HepG2 (cell line): ENCODE results near the gene LHX1. TPM values are rescaled to one million over a fixed set of nuclear protein-coding genes. Genes with fewer than 3 reads are reported as not detected.

Source experiments
- ATAC-seq: fragments of 200-7000 bp; cut with Tn5 transposase; 3 replicates; pipeline ENCODE4 v1.9.1; 2020; ENCODE audit warnings: mild to moderate bottlenecking, moderate library complexity
- BruUV-seq: library from RNA; stranded (reverse); fragments of 400-500 nt; replicated peaks from 2 replicates; lab custom pipeline; 2021; lab: Mats Ljungman, UMichigan
- CTCF ChIA-PET: fragments of 300-600 bp; formaldehyde crosslinking; extraction: SDS; loops from one replicate; lab custom pipeline; 2021; ENCODE audit warnings: low total read pairs, inconsistent platforms, low intra/inter-chr PET ratio; lab: Yijun Ruan, JAX
- POLR2A ChIA-PET: fragments of 350-600 bp; sonication (Branson Sonifier 250); formaldehyde crosslinking; loops from one replicate; lab custom pipeline; 2020; ENCODE audit warnings: antibody characterized with exemption, inconsistent platforms; lab: Yijun Ruan, JAX
- DNase-seq: peaks from one replicate; pipeline ENCODE4 v3.0.0-alpha.2; 2015; ENCODE audit warnings: low spot score
- FAIRE-seq: peaks from 3 replicates; lab custom pipeline; 2011; peaks lifted over from hg19 to GRCh38; lab: Jason Lieb, UNC
- H2AFZ ChIP-seq: one replicate; pipeline ENCODE4 v1.6.1; 2011; ENCODE audit warnings: low read length, inconsistent platforms
- H3K27ac ChIP-seq: fragments of 300-600 bp; 3 replicates; pipeline ENCODE4 v1.8.0; 2011; ENCODE audit warnings: mixed run types, mild to moderate bottlenecking, mixed read lengths, low read length, inconsistent platforms; ENCODE audit not compliant: insufficient read depth; ENCODE audit errors: extremely low read length
- H3K27me3 ChIP-seq, 2 experiments: fragments of 200-600 bp in 1 of 2; 2 replicates in 1 of 2; 3 replicates in 1 of 2; pipeline versions ENCODE4 v1.6.0 to v1.8.0; 2011; ENCODE audit warnings: low read length in 2 of 2, mild to moderate bottlenecking in 2 of 2, moderate library complexity in 2 of 2, inconsistent platforms in 1 of 2; ENCODE audit not compliant: insufficient read depth in 2 of 2, control insufficient read depth in 1 of 2
- H3K36me3 ChIP-seq, 2 experiments: fragments of 200-600 bp in 1 of 2; replicated peaks in 1 of 2; 2 replicates in 1 of 2; 3 replicates in 1 of 2; pipeline versions ENCODE4 v1.5.1 to v1.8.0; 2011; ENCODE audit warnings: low read length in 2 of 2, inconsistent platforms in 1 of 2; ENCODE audit not compliant: insufficient read depth in 2 of 2, control insufficient read depth in 1 of 2
- H3K4me1 ChIP-seq: 2 replicates; pipeline ENCODE4 v1.5.1; 2012; ENCODE audit warnings: low read length, inconsistent platforms; ENCODE audit not compliant: insufficient read depth
- H3K4me2 ChIP-seq: 2 replicates; pipeline ENCODE4 v1.6.0; 2011; ENCODE audit warnings: low read depth, low read length, inconsistent platforms
- H3K4me3 ChIP-seq, 3 experiments: fragments of 200-600 bp in 1 of 3; sonication (generic), shearing (Covaris generic) in 1 of 3; replicated peaks in 1 of 3; 2 replicates each; pipeline ENCODE4 v1.5.1; 2011 to 2016; ENCODE audit warnings: low read length in 3 of 3, inconsistent platforms in 2 of 3, low read depth in 2 of 3, mild to moderate bottlenecking in 2 of 3, control low read depth in 1 of 3, mixed read lengths in 1 of 3; ENCODE audit not compliant: insufficient read depth in 1 of 3
- H3K79me2 ChIP-seq: one replicate; pipeline ENCODE4 v1.6.1; 2011; ENCODE audit warnings: low read length, inconsistent platforms; ENCODE audit not compliant: insufficient read depth
- H3K9ac ChIP-seq: 2 replicates; pipeline ENCODE4 v1.6.0; 2011; ENCODE audit warnings: mild to moderate bottlenecking, low read depth, low read length, inconsistent platforms; ENCODE audit not compliant: insufficient read depth
- H3K9me3 ChIP-seq: 2 replicates; pipeline ENCODE4 v1.5.1; 2012; ENCODE audit warnings: mild to moderate bottlenecking, low read length
- H4K20me1 ChIP-seq: 2 replicates; pipeline ENCODE4 v1.6.0; 2011; ENCODE audit warnings: inconsistent platforms, mild to moderate bottlenecking, low read length, moderate library complexity; ENCODE audit not compliant: insufficient read depth
- LCORL ChIP-seq, 2 experiments: fragments of 450-650 bp in 1 of 2; sonication (generic) in 1 of 2; formaldehyde crosslinking in 1 of 2; IDR thresholded peaks; 2 replicates each; pipeline versions ENCODE4 v1.5.0 to v1.6.1; 2017 to 2020; ENCODE audit warnings: antibody characterized with exemption in 1 of 2, missing genetic modification reagents in 1 of 2
- RBAK ChIP-seq: sonication (generic); formaldehyde crosslinking; IDR thresholded peaks from 2 replicates; pipeline ENCODE4 v1.5.1; 2020; ENCODE audit warnings: mild to moderate bottlenecking, missing genetic modification reagents
- ZNF773 ChIP-seq: sonication (generic); formaldehyde crosslinking; IDR thresholded peaks from 2 replicates; pipeline ENCODE4 v1.4.0; 2020; ENCODE audit warnings: missing genetic modification reagents, borderline replicate concordance
- in situ Hi-C: cut with HindIII; loops from 2 replicates; pipeline ENCODE4 v1.10.0; 2017; ENCODE audit warnings: low pct_unique_long_range_greater_than_20kb; ENCODE audit not compliant: extremely low pct_ligation_motif_present
- intact Hi-C: fragments of 100-400 bp; cut with micrococcal nuclease; formaldehyde crosslinking; loops from one replicate; pipeline ENCODE4 v1.10.0; 2022; ENCODE audit not compliant: unreplicated experiment
- polyA plus RNA-seq, 8 experiments: library from polyadenylated mRNA; depleted of rRNA in 3 of 8; stranded (reverse) in 7 of 8; unstranded in 1 of 8; fragments of >200 nt; fragmentation: Illumina TruSeq in 4 of 8; extraction: Trizol in 4 of 8; gene quantifications; 2 replicates each; pipeline versions ENCODE4 v1.2.1 to v1.2.3, GENCODE V29; 2011 to 2016; ENCODE audit warnings: low read depth in 4 of 8, missing spikeins in 1 of 8, mixed read lengths in 1 of 8; ENCODE audit not compliant: insufficient read depth in 1 of 8
- total RNA-seq, 5 experiments: library from RNA; depleted of rRNA; stranded (reverse); fragments of >200 nt; fragmentation: Illumina TruSeq; extraction: Trizol; gene quantifications; 2 replicates each; pipeline ENCODE4 v1.2.3, GENCODE V29; 2016; ENCODE audit warnings: low read depth in 1 of 5
- TF ChIP-seq, protein P1 (sequence below): sonication (generic); formaldehyde crosslinking; IDR thresholded peaks from 2 replicates; pipeline ENCODE4 v1.5.0; 2020; ENCODE audit warnings: mild to moderate bottlenecking, missing genetic modification reagents, borderline replicate concordance

Gene LHX1
- total and polyA plus RNA-seq, 2 of the 13 experiments (the other 11 are each of a cell fraction or from before 2014, with no cell fraction given): not detected

- ChIA-PET POLR2A (interaction anchor here (1.4 kb wide), 1 partner anchor 27 kb away, joined by 3 read pairs; the partner anchor contains the start of gene AATF), CTCF (no interaction called here)
- TF ChIP-seq LCORL (IDR thresholded peaks at IDR 0.05): no peak
- TF ChIP-seq LCORL (CRISPR knock-in tag; IDR thresholded peaks at IDR 0.05): no peak
- TF ChIP-seq, protein P1, sequence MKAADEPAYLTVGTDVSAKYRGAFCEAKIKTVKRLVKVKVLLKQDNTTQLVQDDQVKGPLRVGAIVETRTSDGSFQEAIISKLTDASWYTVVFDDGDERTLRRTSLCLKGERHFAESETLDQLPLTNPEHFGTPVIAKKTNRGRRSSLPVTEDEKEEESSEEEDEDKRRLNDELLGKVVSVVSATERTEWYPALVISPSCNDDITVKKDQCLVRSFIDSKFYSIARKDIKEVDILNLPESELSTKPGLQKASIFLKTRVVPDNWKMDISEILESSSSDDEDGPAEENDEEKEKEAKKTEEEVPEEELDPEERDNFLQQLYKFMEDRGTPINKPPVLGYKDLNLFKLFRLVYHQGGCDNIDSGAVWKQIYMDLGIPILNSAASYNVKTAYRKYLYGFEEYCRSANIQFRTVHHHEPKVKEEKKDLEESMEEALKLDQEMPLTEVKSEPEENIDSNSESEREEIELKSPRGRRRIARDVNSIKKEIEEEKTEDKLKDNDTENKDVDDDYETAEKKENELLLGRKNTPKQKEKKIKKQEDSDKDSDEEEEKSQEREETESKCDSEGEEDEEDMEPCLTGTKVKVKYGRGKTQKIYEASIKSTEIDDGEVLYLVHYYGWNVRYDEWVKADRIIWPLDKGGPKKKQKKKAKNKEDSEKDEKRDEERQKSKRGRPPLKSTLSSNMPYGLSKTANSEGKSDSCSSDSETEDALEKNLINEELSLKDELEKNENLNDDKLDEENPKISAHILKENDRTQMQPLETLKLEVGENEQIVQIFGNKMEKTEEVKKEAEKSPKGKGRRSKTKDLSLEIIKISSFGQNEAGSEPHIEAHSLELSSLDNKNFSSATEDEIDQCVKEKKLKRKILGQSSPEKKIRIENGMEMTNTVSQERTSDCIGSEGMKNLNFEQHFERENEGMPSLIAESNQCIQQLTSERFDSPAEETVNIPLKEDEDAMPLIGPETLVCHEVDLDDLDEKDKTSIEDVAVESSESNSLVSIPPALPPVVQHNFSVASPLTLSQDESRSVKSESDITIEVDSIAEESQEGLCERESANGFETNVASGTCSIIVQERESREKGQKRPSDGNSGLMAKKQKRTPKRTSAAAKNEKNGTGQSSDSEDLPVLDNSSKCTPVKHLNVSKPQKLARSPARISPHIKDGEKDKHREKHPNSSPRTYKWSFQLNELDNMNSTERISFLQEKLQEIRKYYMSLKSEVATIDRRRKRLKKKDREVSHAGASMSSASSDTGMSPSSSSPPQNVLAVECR: no peak
- TF ChIP-seq ZNF773 (CRISPR knock-in tag): no peak
- no peak for TF ChIP-seq RBAK
- intact Hi-C loops (no loop called here), in situ Hi-C loops (no loop called here)
- no peaks in the 10 kb centered on the region for H4K20me1 ChIP-seq
- no peak overlapping the region for H3K4me3 ChIP-seq
- no peaks in the 10 kb centered on the region for H3K79me2 ChIP-seq
- no peak overlapping the region for H3K9ac ChIP-seq
- ATAC-seq (no peak), DNase-seq (no peak), FAIRE-seq (no peak)
- no TSS peak for BruUV-seq
- H3K36me3 ChIP-seq: no peaks in the 10 kb centered on the region
- peaks cover 32% of the 10 kb centered on the region for H3K4me1 ChIP-seq
- H3K27me3 ChIP-seq: peaks cover 3 to 46% of the 10 kb centered on the region in 2 experiments; a peak in 4 of 5 replicates
- no peak overlapping the region for H2AFZ ChIP-seq
- no peaks in the 10 kb centered on the region for H3K9me3 ChIP-seq
- no peak overlapping the region for H3K27ac ChIP-seq
- no peak overlapping the region for H3K4me2 ChIP-seq
These were observed 15.1 kb upstream of the LHX1 start for GRCh38 chr17:36922175-36922574.
